ENCODE data around the gene TMEM18.

The TMEM18 gene

GRCh38 chr2:650343-651310, 26.6 kb downstream of the TMEM18 start:
- DNase-seq, result no peak

- no peak for DNase-seq
Observed at GRCh38 chr2:649426-650342, 27.5 kb downstream of the TMEM18 start.

- no peak for DNase-seq
Observed at GRCh38 chr2:648476-649424, 28.5 kb downstream of the TMEM18 start.

GRCh38 chr2:647691-648231, 29.4 kb downstream of the TMEM18 start:
- no peak for DNase-seq

GRCh38 chr2:647003-647560, 30.1 kb downstream of the TMEM18 start:
- DNase-seq, result no peak

- DNase-seq, result no peak
Observed at GRCh38 chr2:644871-645270, 32.3 kb downstream of the TMEM18 start.

GRCh38 chr2:643761-644160, 33.4 kb downstream of the TMEM18 start:
- DNase-seq, result no peak

- DNase-seq, result no peak
Observed at GRCh38 chr2:643334-643733, 33.9 kb downstream of the TMEM18 start.

- DNase-seq, result no peak
Observed at GRCh38 chr2:641872-642815, 35.1 kb downstream of the TMEM18 start.

- no peak for DNase-seq
Observed at GRCh38 chr2:641164-641871, 35.9 kb downstream of the TMEM18 start.

GRCh38 chr2:639703-640102, 37.5 kb downstream of the TMEM18 start:
- DNase-seq, result no peak

GRCh38 chr2:637804-638203, 39.4 kb downstream of the TMEM18 start:
- DNase-seq, result no peak

- no peak for DNase-seq
Observed at GRCh38 chr2:637406-637776, 39.8 kb downstream of the TMEM18 start.

GRCh38 chr2:636641-637405, 40.4 kb downstream of the TMEM18 start:
- peak; percentile 48 for DNase-seq

- no peak for DNase-seq
Observed at GRCh38 chr2:635687-636621, 41.3 kb downstream of the TMEM18 start.

GRCh38 chr2:634636-635388, 42.4 kb downstream of the TMEM18 start:
- DNase-seq, result no peak

GRCh38 chr2:634041-634440, 43.2 kb downstream of the TMEM18 start:
- DNase-seq, result no peak

Data from CD4-positive, alpha-beta T cell treated with Interleukin-21 for 1 hour (primary cell).